Panc1 (cell line): Measurements from ENCODE around the gene ICAM2.

Experiments used
- CTCF ChIP-seq: fragments of 450-650 bp; IDR thresholded peaks from 2 replicates; pipeline ENCODE4 v1.5.1; 2017; ENCODE audit warnings: mild to moderate bottlenecking
- POLR2AphosphoS5 ChIP-seq: IDR thresholded peaks from 2 replicates; pipeline ENCODE4 v1.6.1; 2012; ENCODE audit warnings: mild to moderate bottlenecking, low read depth, low read length, moderate library complexity
- TCF7L2 ChIP-seq: IDR thresholded peaks from 2 replicates; pipeline ENCODE4 v1.6.1; 2011; ENCODE audit warnings: mild to moderate bottlenecking, low read depth, low read length, inconsistent platforms
- TF ChIP-seq, protein P1 (sequence below), 2 experiments: IDR thresholded peaks; 2 replicates each; pipeline ENCODE4 v1.6.1; 2011 to 2012; ENCODE audit warnings: low read depth in 2 of 2, control low read depth in 1 of 2, low read length in 1 of 2, mild to moderate bottlenecking in 1 of 2, moderate library complexity in 1 of 2; ENCODE audit not compliant: insufficient read depth in 1 of 2

DNA sequence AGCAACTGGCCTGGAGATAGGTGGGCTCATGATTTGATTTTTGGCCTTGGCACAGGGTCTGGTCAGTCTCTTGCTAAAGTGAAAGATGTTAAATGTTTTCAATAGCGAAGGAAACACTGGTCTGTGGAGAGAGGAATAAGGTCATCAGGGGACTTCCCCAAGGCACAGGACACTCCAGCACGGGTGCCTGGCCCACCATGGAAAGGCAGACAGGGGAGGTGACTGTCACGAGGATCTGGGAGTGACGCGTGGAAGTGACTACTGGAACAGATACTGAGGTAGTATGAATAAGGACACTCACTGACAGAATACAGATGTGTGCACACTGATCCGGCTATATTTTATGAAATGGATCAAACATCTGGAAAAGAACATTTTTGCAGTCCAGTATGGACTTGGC lies 16.7 kb upstream of the ICAM2 start:
- no peak for TF ChIP-seq CTCF
- TF ChIP-seq TCF7L2: no peak
- TF ChIP-seq, protein P1, sequence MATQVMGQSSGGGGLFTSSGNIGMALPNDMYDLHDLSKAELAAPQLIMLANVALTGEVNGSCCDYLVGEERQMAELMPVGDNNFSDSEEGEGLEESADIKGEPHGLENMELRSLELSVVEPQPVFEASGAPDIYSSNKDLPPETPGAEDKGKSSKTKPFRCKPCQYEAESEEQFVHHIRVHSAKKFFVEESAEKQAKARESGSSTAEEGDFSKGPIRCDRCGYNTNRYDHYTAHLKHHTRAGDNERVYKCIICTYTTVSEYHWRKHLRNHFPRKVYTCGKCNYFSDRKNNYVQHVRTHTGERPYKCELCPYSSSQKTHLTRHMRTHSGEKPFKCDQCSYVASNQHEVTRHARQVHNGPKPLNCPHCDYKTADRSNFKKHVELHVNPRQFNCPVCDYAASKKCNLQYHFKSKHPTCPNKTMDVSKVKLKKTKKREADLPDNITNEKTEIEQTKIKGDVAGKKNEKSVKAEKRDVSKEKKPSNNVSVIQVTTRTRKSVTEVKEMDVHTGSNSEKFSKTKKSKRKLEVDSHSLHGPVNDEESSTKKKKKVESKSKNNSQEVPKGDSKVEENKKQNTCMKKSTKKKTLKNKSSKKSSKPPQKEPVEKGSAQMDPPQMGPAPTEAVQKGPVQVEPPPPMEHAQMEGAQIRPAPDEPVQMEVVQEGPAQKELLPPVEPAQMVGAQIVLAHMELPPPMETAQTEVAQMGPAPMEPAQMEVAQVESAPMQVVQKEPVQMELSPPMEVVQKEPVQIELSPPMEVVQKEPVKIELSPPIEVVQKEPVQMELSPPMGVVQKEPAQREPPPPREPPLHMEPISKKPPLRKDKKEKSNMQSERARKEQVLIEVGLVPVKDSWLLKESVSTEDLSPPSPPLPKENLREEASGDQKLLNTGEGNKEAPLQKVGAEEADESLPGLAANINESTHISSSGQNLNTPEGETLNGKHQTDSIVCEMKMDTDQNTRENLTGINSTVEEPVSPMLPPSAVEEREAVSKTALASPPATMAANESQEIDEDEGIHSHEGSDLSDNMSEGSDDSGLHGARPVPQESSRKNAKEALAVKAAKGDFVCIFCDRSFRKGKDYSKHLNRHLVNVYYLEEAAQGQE (IDR thresholded peaks at IDR 0.05; ENCODE audit: insufficient read depth in 1 of 2, low read depth in 2 of 2, low read length in 1 of 2): no peak
- no peak for TF ChIP-seq POLR2AphosphoS5
